A549 treated with AZD9567 at 1 μM for 4 hours (cell line): ENCODE measurements around the gene ZNF100. TPM values are rescaled to one million over a fixed set of nuclear protein-coding genes. Genes with fewer than 3 reads are reported as not detected.

Experiments used
- total RNA-seq: library from RNA; stranded (reverse); fragments of 200-300 nt; extraction: Qiagen RNA extraction; gene quantifications from 5 replicates; pipeline ENCODE4 v1.2.3, GENCODE V29; 2022; ENCODE audit not compliant: insufficient read depth

The ZNF100 gene
- not detected in 5 replicates for total RNA-seq

DNA sequence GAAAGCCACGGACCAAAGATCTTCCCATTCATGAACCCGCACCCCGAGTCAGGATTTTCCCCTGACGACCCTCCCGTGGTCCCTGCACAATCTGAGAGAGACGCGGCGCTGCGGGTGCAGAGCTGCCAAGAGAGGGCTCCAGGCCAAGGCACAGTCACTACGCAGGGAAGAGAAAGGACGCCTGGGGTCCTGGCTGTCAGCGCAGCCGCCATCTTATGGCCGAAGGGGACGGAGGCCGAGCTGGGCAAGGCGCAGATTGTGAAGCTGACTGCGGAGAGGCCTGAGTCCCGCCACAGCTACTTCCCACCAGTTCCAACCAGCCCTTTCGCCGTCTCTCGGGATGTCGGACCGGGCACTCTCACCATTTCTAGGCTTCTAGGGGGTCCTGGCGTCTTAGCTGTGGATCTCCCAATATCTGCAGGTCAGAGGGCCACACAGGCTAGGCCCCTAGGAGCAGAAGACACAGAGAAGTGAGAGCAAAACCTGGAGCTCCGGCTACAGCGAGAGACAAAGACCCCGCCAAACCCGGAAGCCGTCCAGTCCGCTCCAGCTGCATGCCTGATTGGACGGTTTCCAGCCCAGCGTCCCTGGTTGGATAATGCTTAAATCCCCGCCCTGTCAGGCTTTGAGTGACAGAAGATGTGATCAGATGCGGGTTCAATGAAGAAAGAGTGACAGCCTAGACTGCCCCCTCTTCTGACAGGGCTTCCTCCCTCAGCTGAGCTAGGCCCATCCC lies at the start of gene ZNF100:
Gene ZNF100 (minus strand): TSS at position 515 of the 736 bp plus-strand sequence. CDS start 150 bp downstream, at position 365.

Other genes starting within 250 kb of the ZNF100 start
- 2.6 to 5.1 TPM (median 2.7 TPM) in 5 replicates for gene ZNF43, start 68.6 kb upstream of the ZNF100 start, total RNA-seq
- not detected in 5 replicates for gene ZNF208, start 243.4 kb upstream of the ZNF100 start, total RNA-seq